Activated naive CD4-positive, alpha-beta T cell (primary cell): ENCODE results near the gene MLST8.
A peak's percentile ranks its signal among the peaks of the same experiment; 100 is the strongest.
"Not testable (repeated sequence)": the region's sequence is repeated elsewhere in the genome, so short reads cannot be mapped to it uniquely, and the experiment has no call there.

Experiments
- DNase-seq, 4 experiments: peaks; one replicate each; lab custom pipeline; 2025; lab: John Stamatoyannopoulos, UW

MLST8 gene

DNA sequence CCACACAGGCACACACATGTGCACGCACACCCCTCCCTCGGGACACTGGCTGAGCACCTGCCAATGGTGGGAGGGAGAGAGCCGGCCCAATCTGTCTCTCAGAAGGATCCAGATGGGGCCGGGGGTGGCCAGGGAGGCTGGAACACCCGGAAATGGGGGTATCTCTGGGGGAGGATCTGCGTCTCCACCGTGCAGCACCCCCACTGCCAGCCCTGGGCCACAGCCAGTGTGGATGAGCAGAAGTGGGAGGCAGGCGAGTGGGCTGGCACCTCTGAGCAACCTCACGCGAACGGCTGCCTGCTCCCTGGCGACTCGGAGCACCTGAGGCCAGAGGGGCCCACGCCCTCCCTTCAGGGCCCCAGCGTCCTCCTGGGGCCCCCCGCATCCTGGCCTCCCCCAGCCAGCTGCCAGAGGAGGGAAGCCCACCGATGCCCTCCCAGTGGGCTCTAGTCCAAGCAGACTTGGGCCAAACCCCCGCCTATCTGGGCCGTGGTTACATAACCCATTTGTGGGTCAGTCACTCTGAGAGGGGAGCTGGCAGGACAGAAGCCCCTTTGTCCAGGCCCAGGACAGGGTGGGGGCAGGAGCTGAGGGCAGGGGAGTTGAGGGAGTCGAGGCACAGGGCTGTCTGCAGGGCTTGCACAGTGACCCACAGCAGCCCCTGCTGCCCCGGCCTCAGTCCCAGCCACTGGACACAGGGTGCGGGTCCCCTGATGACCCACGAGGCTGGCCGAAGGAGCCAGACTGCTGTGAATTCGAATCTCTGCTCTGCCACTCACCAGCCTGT lies 14.4 kb upstream of the MLST8 start:
- no peak for DNase-seq

DNA sequence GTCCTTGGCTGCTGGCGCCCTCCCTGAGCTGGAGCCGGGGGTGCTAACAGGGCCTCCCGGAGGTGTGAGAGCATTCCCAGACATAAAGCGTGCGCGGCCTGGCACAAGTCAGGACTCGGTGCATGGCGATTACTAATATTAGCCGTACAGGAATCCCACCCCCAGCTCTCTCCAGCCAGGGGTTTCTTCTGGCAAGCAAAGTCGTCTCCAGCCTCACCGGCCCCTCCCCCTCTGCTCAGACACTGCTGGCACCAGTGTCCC lies 13.9 kb upstream of the MLST8 start:
- DNase-seq = no peak

DNA sequence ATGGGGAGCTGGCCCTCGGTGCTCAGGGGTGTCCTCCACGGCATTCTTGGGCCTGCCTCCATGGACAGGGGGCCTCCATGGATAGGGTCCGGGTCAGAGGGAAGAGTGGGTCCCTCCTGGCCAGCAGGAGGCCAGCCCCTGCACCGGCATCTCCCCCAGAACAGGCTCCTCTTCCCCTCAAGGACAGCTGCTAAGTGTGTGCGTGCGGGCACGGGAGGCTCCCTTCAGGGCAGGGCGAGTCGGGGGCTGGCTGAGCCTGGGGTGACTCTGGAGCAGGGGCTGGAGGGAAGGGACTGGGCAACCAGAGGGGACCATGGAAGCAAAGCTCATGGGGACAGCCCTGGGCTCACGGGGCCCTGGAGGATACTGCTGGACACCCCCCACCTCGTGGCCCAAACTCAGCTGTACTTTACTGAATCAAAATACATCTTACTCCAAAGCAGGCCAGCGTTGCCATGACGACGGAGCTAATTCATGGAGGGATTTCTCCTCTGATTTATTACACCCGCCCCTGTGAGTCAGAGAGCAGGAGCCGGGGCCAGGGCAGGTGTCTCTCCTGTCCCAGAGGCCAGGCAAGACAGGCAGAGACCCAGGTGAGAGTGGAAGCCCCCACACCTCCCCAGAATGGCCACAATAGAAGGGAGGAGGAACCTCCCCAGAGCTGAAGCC lies 11.0 kb upstream of the MLST8 start:
- DNase-seq = no peak

GRCh38 chr16:2194852-2195321 lies 10.4 kb upstream of the MLST8 start:
- DNase-seq = peak in 1 of 4 experiments; percentile 23

DNA sequence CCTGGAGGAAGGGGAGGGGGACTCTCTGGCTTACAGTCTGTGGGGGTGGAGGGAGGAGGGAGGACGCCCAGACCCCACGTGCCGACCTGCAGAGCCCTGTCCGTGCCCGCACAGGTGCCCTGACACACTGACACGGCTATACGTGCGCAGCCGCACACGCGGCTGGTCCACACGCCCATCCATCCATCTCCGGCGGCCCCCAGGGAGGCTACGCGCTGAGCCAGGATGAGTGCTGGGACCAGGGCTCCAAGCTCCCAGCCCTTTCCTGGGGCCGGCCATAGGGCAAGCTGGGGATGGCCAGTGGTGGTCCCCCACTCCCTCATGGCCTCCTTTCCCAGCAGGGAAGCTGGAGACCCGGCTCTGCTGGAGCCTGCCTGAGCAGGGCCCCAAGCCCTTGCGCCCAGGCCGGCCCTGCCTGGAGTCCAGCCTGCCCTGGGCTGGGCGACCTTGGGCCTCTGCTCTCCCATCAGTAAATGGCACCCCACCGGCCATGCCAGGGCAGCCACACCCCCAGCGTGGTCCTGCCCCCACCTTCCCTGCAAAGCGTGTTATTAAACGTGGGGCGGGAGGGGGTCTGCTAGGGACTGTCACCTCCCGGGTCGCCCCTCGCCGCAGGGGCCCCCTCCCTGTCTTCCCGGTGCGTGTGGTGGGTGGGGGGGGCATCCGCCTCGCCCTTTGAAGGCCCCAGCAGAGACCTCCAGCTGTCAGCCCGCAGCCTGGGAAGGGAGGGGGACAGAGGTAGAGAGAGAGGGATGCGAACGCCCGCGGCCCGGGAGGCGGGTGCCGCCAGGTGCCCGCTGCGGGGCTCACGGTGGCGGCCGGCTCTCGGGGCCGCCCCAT lies 9.7 kb upstream of the MLST8 start:
- DNase-seq = no peak

DNA sequence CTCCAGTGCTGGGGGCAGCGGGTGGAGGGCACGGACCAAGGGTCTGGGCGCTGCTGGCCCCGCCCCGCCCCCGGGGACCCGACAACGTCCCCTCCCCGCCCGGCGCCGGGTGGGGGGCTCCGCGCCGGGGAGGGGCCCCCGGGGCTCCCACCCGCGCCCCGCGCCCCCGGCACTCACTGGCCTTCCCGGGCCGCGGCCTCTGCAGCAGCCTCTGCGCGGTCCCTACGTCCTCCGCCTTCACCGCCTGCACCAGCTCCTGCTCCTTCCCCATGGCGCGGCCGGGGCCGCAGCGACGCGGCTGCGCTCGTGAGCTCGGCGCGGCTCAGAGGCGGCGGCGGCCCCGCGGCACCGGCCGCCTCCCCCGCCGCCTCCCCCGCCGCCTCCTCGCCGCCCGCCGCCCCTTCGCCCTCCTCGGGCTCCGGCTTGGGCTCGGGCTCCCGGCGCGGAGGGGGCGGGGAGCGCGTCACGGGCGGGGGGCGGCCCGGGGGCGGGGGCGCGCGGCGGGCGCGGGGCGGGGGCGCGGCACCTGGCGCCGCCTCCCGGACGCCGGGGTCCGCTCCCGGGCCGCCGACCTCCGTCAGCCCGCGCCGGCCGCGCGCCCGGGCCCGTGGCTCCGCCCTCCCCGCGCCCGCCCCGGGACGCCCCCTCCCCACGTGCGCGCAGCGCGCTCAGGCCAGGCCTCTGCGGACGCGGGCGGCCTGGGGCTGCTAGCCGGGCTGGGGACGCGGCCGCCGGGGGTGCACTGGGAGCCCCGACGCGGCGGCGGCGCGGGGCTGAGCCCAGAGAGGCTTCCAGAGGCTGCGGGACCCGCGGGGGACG lies 8.9 kb upstream of the MLST8 start, which contains the start of gene CASKIN1:
TSS of gene CASKIN1 (minus strand) at position 444 of the 819 bp plus-strand sequence. CDS start at position 271, 173 bp downstream.
- DNase-seq = no peak

DNA sequence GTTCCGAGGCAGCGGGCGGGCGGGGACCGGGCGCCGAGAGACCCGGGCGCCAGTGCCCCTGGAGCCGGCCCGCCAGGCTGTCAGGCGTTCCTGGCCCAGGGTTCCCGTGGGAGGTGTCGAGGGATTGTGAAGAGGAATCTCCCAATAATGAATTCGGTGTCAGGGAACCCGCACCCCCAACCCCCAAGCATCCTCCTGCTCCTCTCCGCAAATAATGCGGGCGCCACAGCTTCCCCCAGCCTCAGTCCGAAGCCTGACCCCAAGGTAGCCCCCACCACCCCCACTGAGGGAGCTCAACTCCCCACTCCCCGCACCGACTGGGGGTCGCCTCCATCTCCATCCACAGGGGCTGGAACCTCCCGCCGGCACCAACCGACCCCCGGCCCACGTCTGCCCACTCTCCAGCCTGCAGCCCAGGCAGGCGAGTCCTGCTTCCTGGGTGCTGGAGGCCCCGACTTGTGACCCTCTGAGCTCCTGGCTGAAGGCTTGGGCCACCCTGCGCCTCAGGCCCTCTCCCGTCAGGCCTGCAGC lies 8.2 kb upstream of the MLST8 start:
- DNase-seq = no peak

DNA sequence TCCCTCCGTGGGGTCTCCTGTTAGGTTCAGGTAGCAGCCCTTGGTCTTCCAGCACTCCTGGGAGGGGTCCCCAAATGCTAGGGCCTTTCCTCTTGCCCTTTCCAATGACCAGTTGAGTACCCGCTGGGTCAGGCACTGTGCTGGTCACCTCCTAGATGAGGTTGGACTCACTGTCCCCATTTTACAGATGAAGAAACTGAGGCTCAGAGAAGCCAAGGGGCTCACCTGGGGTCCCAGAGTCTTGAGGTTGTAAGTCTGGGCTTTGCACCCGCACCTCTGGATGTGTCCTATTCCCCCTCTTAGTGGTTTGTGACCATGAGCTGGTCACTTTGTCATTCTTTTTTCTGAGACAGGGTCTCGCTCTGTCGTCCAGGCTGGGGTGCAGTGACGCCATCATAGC lies 7.5 kb upstream of the MLST8 start:
- no peak for DNase-seq

GRCh38 chr16:2198283-2198682 lies 7.0 kb upstream of the MLST8 start:
- DNase-seq = no peak

DNA sequence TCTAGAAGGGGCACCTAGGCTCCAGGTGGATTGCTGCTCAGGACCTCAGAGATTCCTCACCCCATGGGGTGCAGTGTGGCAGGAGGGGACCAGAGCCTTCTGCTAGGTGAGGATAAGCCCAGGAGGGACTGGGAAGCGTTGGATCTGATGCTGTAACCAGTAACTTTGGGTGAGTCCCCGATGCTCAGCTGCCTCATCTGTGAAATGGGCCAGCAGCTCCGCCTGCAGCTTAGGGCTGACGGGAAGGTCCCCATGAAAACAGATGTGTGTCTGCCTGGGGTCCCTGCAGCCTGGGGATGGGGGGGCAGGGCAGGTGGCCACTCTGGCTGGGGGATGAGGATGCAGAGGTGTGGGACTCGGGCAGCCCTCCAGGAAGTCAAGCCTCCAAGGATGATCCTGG lies 6.2 kb upstream of the MLST8 start:
- no peak for DNase-seq

- DNase-seq = no peak
Observed at GRCh38 chr16:2199621-2200139, 5.6 kb upstream of the MLST8 start.

- no peak for DNase-seq
Observed at GRCh38 chr16:2200313-2200712, 4.9 kb upstream of the MLST8 start.

DNA sequence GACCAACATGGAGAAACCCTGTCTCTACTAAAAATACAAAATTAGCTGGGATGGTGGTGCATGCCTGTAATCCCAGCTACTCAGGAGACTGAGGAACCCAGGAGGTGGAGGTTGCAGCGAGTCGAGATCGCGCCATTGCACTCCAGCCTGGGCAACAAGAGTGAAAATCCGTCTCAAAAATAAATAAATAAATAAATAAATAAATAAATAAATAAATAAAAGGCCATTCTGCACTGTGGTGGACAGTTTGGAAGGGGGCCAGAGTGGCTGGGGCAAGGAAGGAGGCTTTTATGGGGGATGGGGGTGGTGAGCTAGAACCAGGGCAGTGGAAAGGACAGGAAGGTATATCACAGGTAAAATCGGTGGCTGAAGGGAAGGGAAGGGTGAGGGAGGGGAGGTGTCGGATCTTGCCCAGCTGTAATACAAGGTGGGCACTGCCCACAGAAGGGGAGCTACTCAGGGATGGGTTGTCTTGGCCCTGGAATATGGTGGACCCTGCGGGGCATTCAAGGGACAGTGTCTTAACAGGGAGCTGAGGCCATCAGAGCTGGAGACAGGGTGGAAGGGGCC lies 2.0 kb upstream of the MLST8 start:
- not testable (repeated sequence) for DNase-seq

DNA sequence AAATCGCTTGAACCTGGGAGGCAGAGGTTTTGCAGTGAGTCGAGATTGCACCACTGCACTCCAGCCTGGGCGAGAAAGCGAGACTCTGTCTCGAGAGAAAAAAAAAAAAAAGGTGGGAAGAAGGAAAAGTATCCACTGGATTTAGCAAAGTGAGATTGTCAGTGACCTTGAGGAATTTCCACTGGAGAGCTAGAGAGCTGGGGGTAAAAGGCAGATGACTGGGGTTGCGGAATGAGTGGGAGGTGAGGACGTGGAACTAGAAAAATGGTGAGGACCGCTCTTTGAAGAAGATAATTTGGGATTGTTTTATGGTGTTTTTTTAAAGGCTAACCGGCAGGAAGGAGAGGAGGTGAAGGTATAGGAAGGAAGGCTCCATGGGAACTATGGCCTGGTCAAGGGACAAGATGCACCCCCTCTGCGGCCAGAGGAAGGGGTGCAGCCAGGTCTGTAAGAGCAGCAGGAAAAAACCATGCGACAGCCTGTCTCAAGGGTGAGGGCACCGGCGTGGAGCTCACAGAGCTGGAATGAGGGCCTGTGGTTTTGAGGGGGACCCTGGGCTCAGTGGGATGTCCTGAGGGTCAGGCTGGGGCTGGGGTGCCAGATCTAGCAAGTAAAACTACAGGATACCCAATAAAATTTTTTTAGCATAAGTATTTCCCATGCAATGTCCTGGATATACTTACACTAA lies 694 bp upstream of the MLST8 start:
- no peak for DNase-seq

- DNase-seq = no peak
Observed at GRCh38 chr16:2205967-2206313, 686 bp downstream of the MLST8 start.

DNA sequence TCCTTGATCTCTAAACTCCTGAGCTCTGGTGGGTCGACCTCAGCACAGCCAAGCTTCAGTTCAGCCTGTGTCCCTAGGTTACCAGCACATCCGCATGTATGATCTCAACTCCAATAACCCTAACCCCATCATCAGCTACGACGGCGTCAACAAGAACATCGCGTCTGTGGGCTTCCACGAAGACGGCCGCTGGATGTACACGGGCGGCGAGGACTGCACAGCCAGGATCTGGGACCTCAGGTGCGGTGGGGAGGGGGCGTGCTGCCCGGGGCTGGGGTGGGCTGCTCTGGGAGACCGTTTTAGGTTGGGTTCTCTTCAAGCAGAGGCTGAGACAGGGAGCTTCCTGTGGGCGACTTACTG lies 1.1 kb downstream of the MLST8 start:
- no peak for DNase-seq

DNA sequence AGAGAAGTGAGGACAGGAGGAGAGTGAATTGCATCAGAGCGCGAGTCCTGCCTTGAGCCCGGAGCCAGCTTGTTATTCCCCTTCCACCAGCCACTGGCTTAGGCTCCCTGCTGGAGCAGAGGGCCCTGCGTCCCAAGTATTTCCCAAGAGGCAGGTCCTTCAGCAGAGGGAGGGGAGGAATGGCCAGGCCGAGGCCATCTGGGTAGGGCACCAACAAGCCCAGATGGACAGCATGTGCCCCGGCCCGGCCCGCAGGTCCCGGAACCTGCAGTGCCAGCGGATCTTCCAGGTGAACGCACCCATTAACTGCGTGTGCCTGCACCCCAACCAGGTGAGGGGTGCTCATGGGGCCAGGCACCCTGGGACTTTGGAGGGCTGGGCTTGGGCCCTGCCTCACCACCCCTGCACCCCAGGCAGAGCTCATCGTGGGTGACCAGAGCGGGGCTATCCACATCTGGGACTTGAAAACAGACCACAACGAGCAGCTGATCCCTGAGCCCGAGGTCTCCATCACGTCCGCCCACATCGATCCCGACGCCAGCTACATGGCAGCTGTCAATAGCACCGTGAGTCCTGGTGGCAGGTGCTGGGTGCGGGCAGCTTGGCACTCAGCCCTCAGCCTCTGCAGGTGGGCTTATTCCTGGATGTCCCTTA lies 1.7 kb downstream of the MLST8 start:
- DNase-seq = no peak

DNA sequence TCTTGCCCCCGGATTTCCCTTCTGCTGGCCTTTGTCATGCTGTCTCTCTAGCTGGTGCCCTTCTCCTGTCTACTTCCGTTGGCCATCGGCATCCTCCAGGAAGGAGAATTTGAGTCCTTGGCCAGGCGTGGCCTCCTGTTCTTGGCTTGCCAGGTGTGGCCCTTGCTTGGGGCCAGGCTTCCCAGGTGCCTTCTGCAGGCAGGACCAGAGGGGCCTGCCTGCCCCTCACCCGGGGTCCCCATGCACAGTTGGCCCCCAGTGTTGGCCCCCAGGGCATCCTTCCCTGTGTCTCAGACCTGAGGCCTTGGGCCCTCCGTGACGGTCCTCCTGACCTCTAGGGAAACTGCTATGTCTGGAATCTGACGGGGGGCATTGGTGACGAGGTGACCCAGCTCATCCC lies 2.6 kb downstream of the MLST8 start:
- DNase-seq = no peak

DNA sequence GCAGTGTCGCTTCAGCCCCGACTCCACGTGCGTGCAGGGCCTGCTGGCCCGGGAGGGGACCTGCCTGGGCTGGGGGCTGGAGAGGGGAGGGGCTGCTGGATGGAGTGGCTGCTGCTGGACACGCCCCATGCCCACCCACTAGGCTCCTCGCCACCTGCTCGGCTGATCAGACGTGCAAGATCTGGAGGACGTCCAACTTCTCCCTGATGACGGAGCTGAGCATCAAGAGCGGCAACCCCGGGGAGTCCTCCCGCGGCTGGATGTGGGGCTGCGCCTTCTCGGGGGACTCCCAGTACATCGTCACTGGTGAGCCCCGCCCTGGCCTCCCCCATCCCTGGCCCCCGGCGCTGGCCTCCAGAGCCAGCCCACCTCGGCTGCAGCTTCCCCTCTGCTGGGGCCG lies 3.1 kb downstream of the MLST8 start:
- DNase-seq = no peak

GRCh38 chr16:2208772-2209171 lies 3.5 kb downstream of the MLST8 start:
- no peak for DNase-seq
